GM21381 (cell line): ENCODE data around the gene PPM1G.

ENCODE experiments used
- ATAC-seq: cut with Tn5 transposase; IDR thresholded peaks from one replicate; pipeline ENCODE4 v1.9.1; 2021; ENCODE audit warnings: mild to moderate bottlenecking, moderate library complexity; ENCODE audit not compliant: unreplicated experiment

The PPM1G gene

DNA sequence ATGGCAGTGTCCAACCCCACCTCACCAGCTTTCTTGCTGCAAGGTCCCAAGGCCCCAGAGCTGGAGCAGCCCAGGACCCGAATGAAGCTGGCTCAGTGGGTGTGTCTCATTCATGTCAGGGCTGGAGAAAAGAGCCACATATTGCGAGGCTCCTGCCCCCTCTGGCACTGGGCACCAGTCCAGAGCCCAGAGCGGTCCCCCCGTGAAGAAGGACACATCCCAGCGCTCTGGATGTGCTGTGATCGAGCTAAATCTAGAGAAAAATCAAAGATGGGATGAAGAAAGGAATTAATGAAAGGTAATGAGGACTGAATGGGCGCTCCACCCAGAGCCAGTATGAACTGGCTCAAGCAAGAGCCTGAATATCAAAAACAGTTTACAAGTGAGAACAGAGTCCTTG is 73.2 kb downstream of the PPM1G start:
- no peak for ATAC-seq

DNA sequence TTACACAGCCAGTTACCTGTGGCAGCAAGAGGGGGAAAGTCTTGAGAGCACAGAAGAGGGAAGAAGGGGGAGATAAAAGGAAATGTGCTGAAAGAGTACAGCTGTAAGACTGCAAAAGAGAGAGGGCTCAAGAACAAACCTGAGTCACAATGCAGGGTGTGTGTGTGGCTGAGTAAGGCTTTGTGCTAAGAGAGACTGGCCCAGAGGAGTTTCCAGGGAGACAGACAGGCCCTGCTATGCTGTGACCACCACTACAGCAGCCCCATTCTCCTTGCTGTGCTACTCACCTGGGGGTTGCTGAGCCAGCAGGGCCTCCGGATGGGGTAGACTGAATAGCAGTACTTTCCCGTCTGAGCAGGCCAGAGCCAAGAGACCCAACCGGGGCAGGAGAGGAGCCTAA is 74.1 kb downstream of the PPM1G start:
- ATAC-seq = no peak
